GM23338 (cell line): Measurements from ENCODE around the gene COL4A2. TPM values are rescaled to one million over a fixed set of nuclear protein-coding genes. Genes with fewer than 3 reads are reported as not detected.

Experiments used
- ATAC-seq: fragments of 200-7000 bp; cut with Tn5 transposase; 3 replicates; pipeline ENCODE4 v1.9.1; 2020
- DNase-seq: peaks from one replicate; pipeline ENCODE4 v3.0.0-alpha.2; 2015; ENCODE audit warnings: low spot score
- H2AFZ ChIP-seq: fragments of 200-600 bp; sonication (generic); 2 replicates; pipeline ENCODE4 v1.8.0; 2016; ENCODE audit warnings: antibody characterized with exemption, mild to moderate bottlenecking, moderate library complexity
- H3F3A ChIP-seq: fragments of 200-600 bp; sonication (generic); replicated peaks from 2 replicates; pipeline ENCODE4 v1.8.0; 2017; ENCODE audit warnings: antibody characterized with exemption, mixed run types, low read depth
- H3K27ac ChIP-seq: fragments of 200-600 bp; sonication (generic); 2 replicates; pipeline ENCODE4 v1.6.1; 2016; ENCODE audit warnings: low read depth
- H3K27me3 ChIP-seq: fragments of 200-600 bp; sonication (generic); 2 replicates; pipeline ENCODE4 v1.8.0; 2016; ENCODE audit warnings: mild to moderate bottlenecking, mixed run types, moderate library complexity; ENCODE audit not compliant: insufficient read depth
- H3K36me3 ChIP-seq: fragments of 200-600 bp; sonication (generic); 2 replicates; pipeline ENCODE4 v1.8.0; 2016; ENCODE audit warnings: mild to moderate bottlenecking; ENCODE audit not compliant: insufficient read depth
- H3K4me1 ChIP-seq: fragments of 200-600 bp; sonication (generic); 2 replicates; pipeline ENCODE4 v1.8.0; 2016; ENCODE audit warnings: mild to moderate bottlenecking, moderate library complexity; ENCODE audit not compliant: insufficient read depth
- H3K4me2 ChIP-seq: fragments of 200-600 bp; sonication (generic); 2 replicates; pipeline ENCODE4 v1.7.1; 2017; ENCODE audit warnings: mixed run types
- H3K4me3 ChIP-seq: fragments of 200-600 bp; sonication (generic); 2 replicates; pipeline ENCODE4 v1.6.1; 2016; ENCODE audit warnings: mixed run types
- H3K79me2 ChIP-seq: fragments of 200-600 bp; sonication (generic); replicated peaks from 2 replicates; pipeline ENCODE4 v1.8.0; 2017; ENCODE audit warnings: mild to moderate bottlenecking; ENCODE audit not compliant: insufficient read depth
- H3K9me2 ChIP-seq: fragments of 200-600 bp; sonication (generic); 2 replicates; pipeline ENCODE4 v1.8.0; 2017; ENCODE audit not compliant: insufficient read depth
- H4K20me1 ChIP-seq: fragments of 200-600 bp; sonication (generic); replicated peaks from 2 replicates; pipeline ENCODE4 v1.8.0; 2017; ENCODE audit warnings: mild to moderate bottlenecking; ENCODE audit not compliant: insufficient read depth
- H3K27ac Mint-ChIP-seq: 2 replicates; pipeline ENCODE4 v1.8.0; 2020; ENCODE audit warnings: inconsistent platforms, mild to moderate bottlenecking, moderate library complexity, mixed read lengths
- H3K27me3 Mint-ChIP-seq: 3 replicates; pipeline ENCODE4 v1.8.0; 2022; ENCODE audit warnings: low read depth, mild to moderate bottlenecking, moderate library complexity, mixed read lengths, inconsistent platforms; ENCODE audit not compliant: insufficient read depth, poor library complexity
- H3K36me3 Mint-ChIP-seq: 3 replicates; pipeline ENCODE4 v1.8.0; 2021; ENCODE audit warnings: low read depth, mild to moderate bottlenecking, inconsistent platforms, moderate library complexity, mixed read lengths
- H3K4me1 Mint-ChIP-seq: 3 replicates; pipeline ENCODE4 v1.8.0; 2020; ENCODE audit warnings: mild to moderate bottlenecking, inconsistent platforms, mixed read lengths
- H3K4me3 Mint-ChIP-seq: 3 replicates; pipeline ENCODE4 v1.8.0; 2021; ENCODE audit warnings: moderate library complexity, mild to moderate bottlenecking, inconsistent platforms, mixed read lengths
- H3K9me3 Mint-ChIP-seq: 3 replicates; pipeline ENCODE4 v1.8.0; 2020; ENCODE audit warnings: moderate library complexity, mild to moderate bottlenecking, inconsistent platforms, mixed read lengths
- CREB1 ChIP-seq: fragments of 250-450 bp; sonication (Bioruptor Pico); IDR thresholded peaks from 2 replicates; pipeline ENCODE4 v1.5.0; 2020; ENCODE audit warnings: low read depth, mild to moderate bottlenecking, moderate library complexity
- ETS1 ChIP-seq: IDR thresholded peaks from 2 replicates; pipeline ENCODE4 v1.6.1; 2016; ENCODE audit warnings: antibody characterized with exemption
- EZH2 ChIP-seq: fragments of 200-600 bp; sonication (generic); IDR thresholded peaks from one replicate; pipeline ENCODE4 v1.8.0; 2017; ENCODE audit warnings: antibody characterized with exemption, mild to moderate bottlenecking, low read depth; ENCODE audit not compliant: unreplicated experiment
- NANOG ChIP-seq: IDR thresholded peaks from 2 replicates; pipeline ENCODE4 v1.6.1; 2016; ENCODE audit warnings: antibody characterized with exemption, borderline replicate concordance
- POLR2AphosphoS5 ChIP-seq: IDR thresholded peaks from 2 replicates; pipeline ENCODE4 v1.6.1; 2016; ENCODE audit warnings: antibody characterized with exemption, low read depth
- STAT1 ChIP-seq: IDR thresholded peaks from one replicate; pipeline ENCODE4 v1.6.1; 2016; ENCODE audit warnings: antibody characterized with exemption; ENCODE audit not compliant: unreplicated experiment
- ZNF114 ChIP-seq: fragments of 250-450 bp; sonication (Bioruptor Pico); IDR thresholded peaks from 2 replicates; pipeline ENCODE4 v1.5.0; 2020; ENCODE audit warnings: mild to moderate bottlenecking, moderate library complexity
- ZNF462 ChIP-seq: fragments of 250-450 bp; sonication (Bioruptor Pico); IDR thresholded peaks from 2 replicates; pipeline ENCODE4 v1.5.0; 2020; ENCODE audit warnings: mild to moderate bottlenecking, moderate library complexity
- polyA plus RNA-seq: library from polyadenylated mRNA; unstranded; fragments of >200 nt; fragmentation: Nextera tagmentation; extraction: Ambion mirVana; gene quantifications from 2 replicates; pipeline ENCODE4 v1.2.1, GENCODE V29; 2016
- total RNA-seq: library from RNA; depleted of rRNA; stranded (reverse); fragments of >200 nt; shearing (Covaris generic); gene quantifications from 2 replicates; pipeline ENCODE4 v1.2.3, GENCODE V29; 2014
- TF ChIP-seq, protein P1 (sequence below): IDR thresholded peaks from one replicate; pipeline ENCODE4 v1.6.1; 2018; ENCODE audit warnings: antibody characterized with exemption; ENCODE audit not compliant: unreplicated experiment

Gene COL4A2
- total and polyA plus RNA-seq, 2 experiments from 2014 or later = 37.4 to 131 TPM

- Mint-ChIP-seq H3K36me3 (peaks cover 11% of the 10 kb centered on the region), H3K4me1 (peaks cover 35% of the 10 kb centered on the region), H3K27me3 (peaks cover 13% of the 10 kb centered on the region), H3K27ac (no peak overlapping the region), H3K9me3 (no peaks in the 10 kb centered on the region; the same call in 2 of the 3 replicates), H3K4me3 (no peak overlapping the region)
- Histone ChIP-seq H3K36me3 (no peaks in the 10 kb centered on the region; the same call in 1 of the 2 replicates), H2AFZ (no peak overlapping the region), H3K4me2 (no peak overlapping the region), H3K4me3 (no peak overlapping the region), H3K27ac (no peak overlapping the region), H4K20me1 (no peaks in the 10 kb centered on the region), H3K4me1 (peaks cover 6% of the 10 kb centered on the region; the same call in 1 of the 2 replicates), H3F3A (no peaks in the 10 kb centered on the region), H3K27me3 (no peaks in the 10 kb centered on the region), H3K79me2 (no peaks in the 10 kb centered on the region), H3K9me2 (no peaks in the 10 kb centered on the region)
- DNase-seq (no peak), ATAC-seq (no peak)
- no peak for TF ChIP-seq ETS1
- TF ChIP-seq STAT1 = no peak
- no peak for TF ChIP-seq ZNF114 (CRISPR knock-in tag)
- no peak for TF ChIP-seq EZH2
- TF ChIP-seq POLR2AphosphoS5 = no peak
Measured at GRCh38 chr13:110410936-110411687, 104.0 kb downstream of the COL4A2 start.

DNA sequence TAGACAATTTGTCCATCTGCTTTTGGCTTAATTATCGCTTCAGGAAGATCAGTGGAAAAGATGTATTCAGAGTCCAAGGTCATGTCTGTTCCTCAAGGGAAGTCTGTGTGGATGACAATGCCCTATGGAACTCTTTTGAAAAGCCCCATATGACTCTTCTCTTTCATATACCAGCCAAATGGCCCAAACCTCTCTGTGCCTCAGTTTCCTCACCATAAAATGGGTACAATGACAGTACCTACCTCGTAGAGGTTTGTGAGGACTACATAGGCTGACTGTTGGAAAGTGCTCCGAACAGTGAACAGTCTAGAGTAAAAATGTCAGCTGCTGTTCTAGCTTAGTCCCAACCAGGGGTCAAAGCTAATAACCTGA lies 104.6 kb downstream of the COL4A2 start:
- Mint-ChIP-seq H3K4me1 (peaks cover 34% of the 10 kb centered on the region), H3K9me3 (no peaks in the 10 kb centered on the region; the same call in 2 of the 3 replicates), H3K27me3 (peaks cover 13% of the 10 kb centered on the region), H3K27ac (no peak overlapping the region), H3K4me3 (no peak overlapping the region), H3K36me3 (peaks cover 11% of the 10 kb centered on the region)
- H2AFZ ChIP-seq = no peak overlapping the region
- no peaks in the 10 kb centered on the region for H3K79me2 ChIP-seq
- H3K36me3 ChIP-seq = no peaks in the 10 kb centered on the region
- ATAC-seq (no peak), DNase-seq (no peak)
- H3K27ac ChIP-seq = no peak overlapping the region
- no peak overlapping the region for H3K4me3 ChIP-seq
- no peaks in the 10 kb centered on the region for H4K20me1 ChIP-seq
- no peaks in the 10 kb centered on the region for H3K9me2 ChIP-seq
- H3K4me1 ChIP-seq = peaks cover 6% of the 10 kb centered on the region; the same call in 1 of the 2 replicates
- H3K4me2 ChIP-seq = no peak overlapping the region
- H3F3A ChIP-seq = no peaks in the 10 kb centered on the region
- no peaks in the 10 kb centered on the region for H3K27me3 ChIP-seq
- TF ChIP-seq, protein P1, sequence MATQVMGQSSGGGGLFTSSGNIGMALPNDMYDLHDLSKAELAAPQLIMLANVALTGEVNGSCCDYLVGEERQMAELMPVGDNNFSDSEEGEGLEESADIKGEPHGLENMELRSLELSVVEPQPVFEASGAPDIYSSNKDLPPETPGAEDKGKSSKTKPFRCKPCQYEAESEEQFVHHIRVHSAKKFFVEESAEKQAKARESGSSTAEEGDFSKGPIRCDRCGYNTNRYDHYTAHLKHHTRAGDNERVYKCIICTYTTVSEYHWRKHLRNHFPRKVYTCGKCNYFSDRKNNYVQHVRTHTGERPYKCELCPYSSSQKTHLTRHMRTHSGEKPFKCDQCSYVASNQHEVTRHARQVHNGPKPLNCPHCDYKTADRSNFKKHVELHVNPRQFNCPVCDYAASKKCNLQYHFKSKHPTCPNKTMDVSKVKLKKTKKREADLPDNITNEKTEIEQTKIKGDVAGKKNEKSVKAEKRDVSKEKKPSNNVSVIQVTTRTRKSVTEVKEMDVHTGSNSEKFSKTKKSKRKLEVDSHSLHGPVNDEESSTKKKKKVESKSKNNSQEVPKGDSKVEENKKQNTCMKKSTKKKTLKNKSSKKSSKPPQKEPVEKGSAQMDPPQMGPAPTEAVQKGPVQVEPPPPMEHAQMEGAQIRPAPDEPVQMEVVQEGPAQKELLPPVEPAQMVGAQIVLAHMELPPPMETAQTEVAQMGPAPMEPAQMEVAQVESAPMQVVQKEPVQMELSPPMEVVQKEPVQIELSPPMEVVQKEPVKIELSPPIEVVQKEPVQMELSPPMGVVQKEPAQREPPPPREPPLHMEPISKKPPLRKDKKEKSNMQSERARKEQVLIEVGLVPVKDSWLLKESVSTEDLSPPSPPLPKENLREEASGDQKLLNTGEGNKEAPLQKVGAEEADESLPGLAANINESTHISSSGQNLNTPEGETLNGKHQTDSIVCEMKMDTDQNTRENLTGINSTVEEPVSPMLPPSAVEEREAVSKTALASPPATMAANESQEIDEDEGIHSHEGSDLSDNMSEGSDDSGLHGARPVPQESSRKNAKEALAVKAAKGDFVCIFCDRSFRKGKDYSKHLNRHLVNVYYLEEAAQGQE = no peak
- no peak for TF ChIP-seq ETS1
- TF ChIP-seq EZH2 = no peak
- TF ChIP-seq ZNF462 (CRISPR knock-in tag) = no peak
- no peak for TF ChIP-seq CREB1 (CRISPR knock-in tag)
- TF ChIP-seq NANOG = no peak
